GM23338 (cell line): ENCODE results near the gene IER3IP1. TPM values are rescaled to one million over a fixed set of nuclear protein-coding genes. Genes with fewer than 3 reads are reported as not detected.

Source experiments
- ATAC-seq: fragments of 200-7000 bp; cut with Tn5 transposase; 3 replicates; pipeline ENCODE4 v1.9.1; 2020
- DNase-seq: peaks from one replicate; pipeline ENCODE4 v3.0.0-alpha.2; 2015; ENCODE audit warnings: low spot score
- H2AFZ ChIP-seq: fragments of 200-600 bp; sonication (generic); 2 replicates; pipeline ENCODE4 v1.8.0; 2016; ENCODE audit warnings: antibody characterized with exemption, mild to moderate bottlenecking, moderate library complexity
- H3F3A ChIP-seq: fragments of 200-600 bp; sonication (generic); replicated peaks from 2 replicates; pipeline ENCODE4 v1.8.0; 2017; ENCODE audit warnings: antibody characterized with exemption, mixed run types, low read depth
- H3K27ac ChIP-seq: fragments of 200-600 bp; sonication (generic); 2 replicates; pipeline ENCODE4 v1.6.1; 2016; ENCODE audit warnings: low read depth
- H3K27me3 ChIP-seq: fragments of 200-600 bp; sonication (generic); 2 replicates; pipeline ENCODE4 v1.8.0; 2016; ENCODE audit warnings: mild to moderate bottlenecking, mixed run types, moderate library complexity; ENCODE audit not compliant: insufficient read depth
- H3K36me3 ChIP-seq: fragments of 200-600 bp; sonication (generic); 2 replicates; pipeline ENCODE4 v1.8.0; 2016; ENCODE audit warnings: mild to moderate bottlenecking; ENCODE audit not compliant: insufficient read depth
- H3K4me1 ChIP-seq: fragments of 200-600 bp; sonication (generic); 2 replicates; pipeline ENCODE4 v1.8.0; 2016; ENCODE audit warnings: mild to moderate bottlenecking, moderate library complexity; ENCODE audit not compliant: insufficient read depth
- H3K4me2 ChIP-seq: fragments of 200-600 bp; sonication (generic); 2 replicates; pipeline ENCODE4 v1.7.1; 2017; ENCODE audit warnings: mixed run types
- H3K4me3 ChIP-seq: fragments of 200-600 bp; sonication (generic); 2 replicates; pipeline ENCODE4 v1.6.1; 2016; ENCODE audit warnings: mixed run types
- H3K79me2 ChIP-seq: fragments of 200-600 bp; sonication (generic); replicated peaks from 2 replicates; pipeline ENCODE4 v1.8.0; 2017; ENCODE audit warnings: mild to moderate bottlenecking; ENCODE audit not compliant: insufficient read depth
- H3K9me2 ChIP-seq: fragments of 200-600 bp; sonication (generic); 2 replicates; pipeline ENCODE4 v1.8.0; 2017; ENCODE audit not compliant: insufficient read depth
- H4K20me1 ChIP-seq: fragments of 200-600 bp; sonication (generic); replicated peaks from 2 replicates; pipeline ENCODE4 v1.8.0; 2017; ENCODE audit warnings: mild to moderate bottlenecking; ENCODE audit not compliant: insufficient read depth
- H3K27ac Mint-ChIP-seq: 2 replicates; pipeline ENCODE4 v1.8.0; 2020; ENCODE audit warnings: inconsistent platforms, mild to moderate bottlenecking, moderate library complexity, mixed read lengths
- H3K27me3 Mint-ChIP-seq: 3 replicates; pipeline ENCODE4 v1.8.0; 2022; ENCODE audit warnings: low read depth, mild to moderate bottlenecking, moderate library complexity, mixed read lengths, inconsistent platforms; ENCODE audit not compliant: insufficient read depth, poor library complexity
- H3K36me3 Mint-ChIP-seq: 3 replicates; pipeline ENCODE4 v1.8.0; 2021; ENCODE audit warnings: low read depth, mild to moderate bottlenecking, inconsistent platforms, moderate library complexity, mixed read lengths
- H3K4me1 Mint-ChIP-seq: 3 replicates; pipeline ENCODE4 v1.8.0; 2020; ENCODE audit warnings: mild to moderate bottlenecking, inconsistent platforms, mixed read lengths
- H3K4me3 Mint-ChIP-seq: 3 replicates; pipeline ENCODE4 v1.8.0; 2021; ENCODE audit warnings: moderate library complexity, mild to moderate bottlenecking, inconsistent platforms, mixed read lengths
- H3K9me3 Mint-ChIP-seq: 3 replicates; pipeline ENCODE4 v1.8.0; 2020; ENCODE audit warnings: moderate library complexity, mild to moderate bottlenecking, inconsistent platforms, mixed read lengths
- EZH2 ChIP-seq: fragments of 200-600 bp; sonication (generic); IDR thresholded peaks from one replicate; pipeline ENCODE4 v1.8.0; 2017; ENCODE audit warnings: antibody characterized with exemption, mild to moderate bottlenecking, low read depth; ENCODE audit not compliant: unreplicated experiment
- POLR2AphosphoS5 ChIP-seq: IDR thresholded peaks from 2 replicates; pipeline ENCODE4 v1.6.1; 2016; ENCODE audit warnings: antibody characterized with exemption, low read depth
- ZNF331 ChIP-seq: fragments of 250-450 bp; sonication (Bioruptor Pico); IDR thresholded peaks from 2 replicates; pipeline ENCODE4 v1.5.0; 2020; ENCODE audit warnings: low read depth, mild to moderate bottlenecking, moderate library complexity
- long read RNA-seq: library from polyadenylated mRNA; unstranded; transcript quantifications from one replicate; pipeline ENCODE4 v2.0.0, GENCODE V29; 2020; ENCODE audit not compliant: unreplicated experiment
- polyA plus RNA-seq: library from polyadenylated mRNA; unstranded; fragments of >200 nt; fragmentation: Nextera tagmentation; extraction: Ambion mirVana; gene quantifications from 2 replicates; pipeline ENCODE4 v1.2.1, GENCODE V29; 2016
- total RNA-seq: library from RNA; depleted of rRNA; stranded (reverse); fragments of >200 nt; shearing (Covaris generic); gene quantifications from 2 replicates; pipeline ENCODE4 v1.2.3, GENCODE V29; 2014; rRNA removed
- TF ChIP-seq, protein P1 (sequence below), 2 experiments: fragments of 200-600 bp in 1 of 2; sonication (generic) in 1 of 2; conservative IDR thresholded peaks; 2 replicates each; pipeline versions ENCODE4 v1.5.1 to v1.6.1; 2016 to 2017; ENCODE audit warnings: antibody characterized with exemption in 2 of 2, low read depth in 2 of 2, mild to moderate bottlenecking in 2 of 2, moderate library complexity in 1 of 2
- TF ChIP-seq, protein P2 (sequence below): IDR thresholded peaks from one replicate; pipeline ENCODE4 v1.6.1; 2018; ENCODE audit warnings: antibody characterized with exemption; ENCODE audit not compliant: unreplicated experiment

The IER3IP1 gene, protein sequence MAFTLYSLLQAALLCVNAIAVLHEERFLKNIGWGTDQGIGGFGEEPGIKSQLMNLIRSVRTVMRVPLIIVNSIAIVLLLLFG
- total RNA-seq (10.6 and 12.2 TPM in 2 replicates), polyA plus RNA-seq (24.0 TPM in 2 replicates)
- long read RNA-seq, transcript IER3IP1-201 (3 exons, 3,689 nt): major isoform, 68 of 68 reads
- long read RNA-seq, partial matches to known transcripts: 0 of 68 reads
- long read RNA-seq, other reads (novel, unspliced or antisense): 0 of 68 reads

DNA sequence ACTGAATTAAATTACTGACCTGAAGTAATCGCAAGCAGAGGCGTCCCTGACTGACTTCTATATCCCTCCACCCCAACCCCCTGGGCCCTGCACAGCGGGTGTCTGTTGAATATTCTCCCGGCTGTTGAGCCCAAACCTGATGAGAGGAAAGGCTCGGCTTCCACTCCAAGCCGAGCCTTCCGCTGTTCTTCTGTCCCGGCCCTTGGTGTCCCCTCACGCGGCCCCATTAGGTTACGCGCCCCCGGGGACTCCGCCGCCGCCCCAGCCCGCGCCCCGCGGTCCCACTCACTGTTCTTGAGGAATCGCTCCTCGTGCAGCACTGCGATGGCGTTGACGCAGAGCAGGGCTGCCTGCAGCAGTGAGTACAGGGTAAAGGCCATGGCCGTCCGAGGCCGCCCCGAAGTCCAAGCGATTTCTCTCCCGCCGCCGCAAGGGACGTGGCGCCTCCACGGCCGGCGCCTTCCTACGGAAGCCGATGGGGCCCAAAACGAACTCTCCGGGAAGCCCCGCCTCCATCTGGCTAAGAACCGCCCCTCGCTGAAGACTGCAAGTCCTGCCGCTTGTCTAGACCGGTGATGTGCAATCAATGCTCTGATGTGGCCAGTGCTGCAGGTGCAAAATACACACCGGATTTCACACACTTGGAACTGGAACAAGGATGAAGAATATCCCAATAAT, at the start of gene IER3IP1:
TSS of gene IER3IP1 (minus strand) at position 467 of the 678 bp plus-strand sequence. CDS start at position 380, 87 bp downstream.
- Histone ChIP-seq H3K4me2 (peak within 1 kb of the TSS; percentile 80), H2AFZ (peak within 1 kb of the TSS; percentile 98), H3K36me3 (no peaks in the 10 kb centered on the region), H3K4me1 (peaks cover 14% of the 10 kb centered on the region), H3K9me2 (no peaks in the 10 kb centered on the region), H3K27me3 (no peaks in the 10 kb centered on the region), H3F3A (no peaks in the 10 kb centered on the region), H3K4me3 (peak within 1 kb of the TSS; percentile 96), H4K20me1 (peaks cover 25% of the 10 kb centered on the region; the same call in 1 of the 2 replicates), H3K79me2 (peaks cover 42% of the 10 kb centered on the region), H3K27ac (peak within 1 kb of the TSS; percentile 87)
- H3K36me3 Mint-ChIP-seq: no peaks in the 10 kb centered on the region
- peak; percentile 91 for TF ChIP-seq POLR2AphosphoS5
- no peak for TF ChIP-seq ZNF331
- H3K4me1 Mint-ChIP-seq: no peaks in the 10 kb centered on the region; the same call in 2 of the 3 replicates
- DNase-seq: peak; percentile 94
- peaks cover 5% of the 10 kb centered on the region for H3K27me3 Mint-ChIP-seq
- no peak within 1 kb of the TSS; the same call in 2 of the 3 replicates for H3K4me3 Mint-ChIP-seq
- peak within 1 kb of the TSS; percentile 86 for H3K27ac Mint-ChIP-seq
- ATAC-seq: peak; percentile 82
- no peaks in the 10 kb centered on the region for H3K9me3 Mint-ChIP-seq

DNA sequence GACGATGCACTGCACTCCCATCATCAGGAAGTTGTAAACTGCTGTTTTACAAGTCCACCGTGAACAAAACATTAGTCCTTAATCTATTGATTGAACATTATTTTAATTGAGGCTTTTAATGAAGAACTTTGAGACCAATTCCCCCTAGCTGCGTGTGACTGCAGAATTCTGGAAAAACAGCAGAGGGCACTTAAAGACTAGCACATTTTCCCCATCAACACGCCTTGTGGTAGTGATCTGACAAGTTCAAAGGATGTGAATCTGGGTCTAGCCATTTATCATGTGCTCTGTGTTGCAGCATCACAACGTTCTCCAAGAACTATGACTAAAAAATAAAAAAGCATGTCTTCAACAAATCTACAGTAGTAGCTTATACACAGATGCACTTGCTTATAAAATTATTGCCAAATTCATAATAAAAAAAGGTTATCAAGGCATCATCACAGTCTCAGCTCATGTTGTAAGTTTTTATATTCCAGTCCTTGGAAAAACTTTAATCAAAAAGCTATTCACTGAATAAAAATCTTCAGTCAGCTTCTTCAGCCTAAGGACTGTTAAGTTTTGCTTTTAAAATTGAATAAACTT, 39.5 kb upstream of the IER3IP1 start:
- 0 out of 2 replicates have a peak, but pooled peaks cover 7% of the 10 kb centered on the region for H3K4me1 ChIP-seq
- H4K20me1 ChIP-seq: no peaks in the 10 kb centered on the region
- H3K36me3 ChIP-seq: no peaks in the 10 kb centered on the region
- Mint-ChIP-seq H3K27ac (no peak overlapping the region), H3K4me3 (no peak overlapping the region), H3K4me1 (peaks cover 2% of the 10 kb centered on the region; the same call in 1 of the 3 replicates), H3K9me3 (no peaks in the 10 kb centered on the region), H3K27me3 (peaks cover 2% of the 10 kb centered on the region), H3K36me3 (no peaks in the 10 kb centered on the region)
- no peak overlapping the region for H3K27ac ChIP-seq
- no peak overlapping the region for H3K4me3 ChIP-seq
- H3K79me2 ChIP-seq: no peaks in the 10 kb centered on the region
- no peaks in the 10 kb centered on the region for H3F3A ChIP-seq
- H3K27me3 ChIP-seq: no peaks in the 10 kb centered on the region
- DNase-seq: peak; percentile 84
- peak; percentile 85 for ATAC-seq
- H3K9me2 ChIP-seq: no peaks in the 10 kb centered on the region
- no peak overlapping the region for H3K4me2 ChIP-seq
- no peak for TF ChIP-seq EZH2
- TF ChIP-seq, protein P1, sequence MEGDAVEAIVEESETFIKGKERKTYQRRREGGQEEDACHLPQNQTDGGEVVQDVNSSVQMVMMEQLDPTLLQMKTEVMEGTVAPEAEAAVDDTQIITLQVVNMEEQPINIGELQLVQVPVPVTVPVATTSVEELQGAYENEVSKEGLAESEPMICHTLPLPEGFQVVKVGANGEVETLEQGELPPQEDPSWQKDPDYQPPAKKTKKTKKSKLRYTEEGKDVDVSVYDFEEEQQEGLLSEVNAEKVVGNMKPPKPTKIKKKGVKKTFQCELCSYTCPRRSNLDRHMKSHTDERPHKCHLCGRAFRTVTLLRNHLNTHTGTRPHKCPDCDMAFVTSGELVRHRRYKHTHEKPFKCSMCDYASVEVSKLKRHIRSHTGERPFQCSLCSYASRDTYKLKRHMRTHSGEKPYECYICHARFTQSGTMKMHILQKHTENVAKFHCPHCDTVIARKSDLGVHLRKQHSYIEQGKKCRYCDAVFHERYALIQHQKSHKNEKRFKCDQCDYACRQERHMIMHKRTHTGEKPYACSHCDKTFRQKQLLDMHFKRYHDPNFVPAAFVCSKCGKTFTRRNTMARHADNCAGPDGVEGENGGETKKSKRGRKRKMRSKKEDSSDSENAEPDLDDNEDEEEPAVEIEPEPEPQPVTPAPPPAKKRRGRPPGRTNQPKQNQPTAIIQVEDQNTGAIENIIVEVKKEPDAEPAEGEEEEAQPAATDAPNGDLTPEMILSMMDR (conservative IDR thresholded peaks at IDR 0.05; ENCODE audit: low read depth in 2 of 2): peak; percentile 92 to 93
- H2AFZ ChIP-seq: no peak overlapping the region

DNA sequence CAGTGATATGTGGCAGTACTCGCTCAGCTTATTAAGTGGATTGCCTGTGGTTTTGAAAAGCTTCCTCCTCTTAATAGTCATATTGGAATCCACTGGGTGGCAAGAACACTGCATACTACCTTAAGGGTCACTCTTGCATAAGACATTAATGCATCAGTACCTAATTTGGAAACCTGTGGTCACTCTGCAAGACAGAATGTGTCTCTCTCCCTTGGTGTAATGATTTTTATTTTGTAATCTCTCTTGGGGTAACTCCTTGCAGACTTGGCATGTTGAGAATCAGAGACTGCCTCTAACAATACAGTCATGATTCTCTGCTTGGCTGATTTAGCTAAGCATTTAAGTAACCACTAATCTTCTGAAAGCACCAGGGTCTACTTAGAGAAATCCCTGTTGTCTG, 33.0 kb upstream of the IER3IP1 start:
- Histone ChIP-seq H4K20me1 (no peaks in the 10 kb centered on the region), H3K9me2 (no peaks in the 10 kb centered on the region), H3K79me2 (no peaks in the 10 kb centered on the region), H3K36me3 (no peaks in the 10 kb centered on the region), H3K27me3 (no peaks in the 10 kb centered on the region), H3K4me2 (no peak overlapping the region), H3K4me1 (no peaks in the 10 kb centered on the region), H3F3A (no peaks in the 10 kb centered on the region), H3K4me3 (no peak overlapping the region), H2AFZ (peak overlapping the region; percentile 90), H3K27ac (no peak overlapping the region)
- no peaks in the 10 kb centered on the region for H3K9me3 Mint-ChIP-seq
- H3K36me3 Mint-ChIP-seq: no peaks in the 10 kb centered on the region
- H3K27ac Mint-ChIP-seq: no peak overlapping the region
- DNase-seq: no peak
- H3K27me3 Mint-ChIP-seq: no peaks in the 10 kb centered on the region
- peaks cover 15% of the 10 kb centered on the region for H3K4me1 Mint-ChIP-seq
- H3K4me3 Mint-ChIP-seq: no peak overlapping the region
- no peak for ATAC-seq
- TF ChIP-seq, protein P2, sequence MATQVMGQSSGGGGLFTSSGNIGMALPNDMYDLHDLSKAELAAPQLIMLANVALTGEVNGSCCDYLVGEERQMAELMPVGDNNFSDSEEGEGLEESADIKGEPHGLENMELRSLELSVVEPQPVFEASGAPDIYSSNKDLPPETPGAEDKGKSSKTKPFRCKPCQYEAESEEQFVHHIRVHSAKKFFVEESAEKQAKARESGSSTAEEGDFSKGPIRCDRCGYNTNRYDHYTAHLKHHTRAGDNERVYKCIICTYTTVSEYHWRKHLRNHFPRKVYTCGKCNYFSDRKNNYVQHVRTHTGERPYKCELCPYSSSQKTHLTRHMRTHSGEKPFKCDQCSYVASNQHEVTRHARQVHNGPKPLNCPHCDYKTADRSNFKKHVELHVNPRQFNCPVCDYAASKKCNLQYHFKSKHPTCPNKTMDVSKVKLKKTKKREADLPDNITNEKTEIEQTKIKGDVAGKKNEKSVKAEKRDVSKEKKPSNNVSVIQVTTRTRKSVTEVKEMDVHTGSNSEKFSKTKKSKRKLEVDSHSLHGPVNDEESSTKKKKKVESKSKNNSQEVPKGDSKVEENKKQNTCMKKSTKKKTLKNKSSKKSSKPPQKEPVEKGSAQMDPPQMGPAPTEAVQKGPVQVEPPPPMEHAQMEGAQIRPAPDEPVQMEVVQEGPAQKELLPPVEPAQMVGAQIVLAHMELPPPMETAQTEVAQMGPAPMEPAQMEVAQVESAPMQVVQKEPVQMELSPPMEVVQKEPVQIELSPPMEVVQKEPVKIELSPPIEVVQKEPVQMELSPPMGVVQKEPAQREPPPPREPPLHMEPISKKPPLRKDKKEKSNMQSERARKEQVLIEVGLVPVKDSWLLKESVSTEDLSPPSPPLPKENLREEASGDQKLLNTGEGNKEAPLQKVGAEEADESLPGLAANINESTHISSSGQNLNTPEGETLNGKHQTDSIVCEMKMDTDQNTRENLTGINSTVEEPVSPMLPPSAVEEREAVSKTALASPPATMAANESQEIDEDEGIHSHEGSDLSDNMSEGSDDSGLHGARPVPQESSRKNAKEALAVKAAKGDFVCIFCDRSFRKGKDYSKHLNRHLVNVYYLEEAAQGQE: no peak
